Ovary (tissue), 3 donors: ENCODE measurements around the gene COG3.

Source experiments
- POLR2A ChIP-seq: fragments of 450-650 bp; IDR thresholded peaks from one replicate; pipeline ENCODE4 v1.6.1; 2017; ENCODE audit warnings: antibody characterized with exemption, mild to moderate bottlenecking, moderate library complexity
- TF ChIP-seq, protein P1 (sequence below), 3 donors: fragments of 450-650 bp in 2 of 3; fragments of 200-600 bp in 1 of 3; IDR thresholded peaks; one replicate each; pipeline versions ENCODE4 v1.5.1 to v1.8.0; 2016 to 2022; ENCODE audit warnings: antibody characterized with exemption in 3 of 3, mild to moderate bottlenecking in 1 of 3
- donor health status: DM: no; HTN: no; CAD: no.

- TF ChIP-seq, protein P1, sequence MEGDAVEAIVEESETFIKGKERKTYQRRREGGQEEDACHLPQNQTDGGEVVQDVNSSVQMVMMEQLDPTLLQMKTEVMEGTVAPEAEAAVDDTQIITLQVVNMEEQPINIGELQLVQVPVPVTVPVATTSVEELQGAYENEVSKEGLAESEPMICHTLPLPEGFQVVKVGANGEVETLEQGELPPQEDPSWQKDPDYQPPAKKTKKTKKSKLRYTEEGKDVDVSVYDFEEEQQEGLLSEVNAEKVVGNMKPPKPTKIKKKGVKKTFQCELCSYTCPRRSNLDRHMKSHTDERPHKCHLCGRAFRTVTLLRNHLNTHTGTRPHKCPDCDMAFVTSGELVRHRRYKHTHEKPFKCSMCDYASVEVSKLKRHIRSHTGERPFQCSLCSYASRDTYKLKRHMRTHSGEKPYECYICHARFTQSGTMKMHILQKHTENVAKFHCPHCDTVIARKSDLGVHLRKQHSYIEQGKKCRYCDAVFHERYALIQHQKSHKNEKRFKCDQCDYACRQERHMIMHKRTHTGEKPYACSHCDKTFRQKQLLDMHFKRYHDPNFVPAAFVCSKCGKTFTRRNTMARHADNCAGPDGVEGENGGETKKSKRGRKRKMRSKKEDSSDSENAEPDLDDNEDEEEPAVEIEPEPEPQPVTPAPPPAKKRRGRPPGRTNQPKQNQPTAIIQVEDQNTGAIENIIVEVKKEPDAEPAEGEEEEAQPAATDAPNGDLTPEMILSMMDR (IDR thresholded peaks at IDR 0.05), result no peak
- TF ChIP-seq POLR2A, result no peak
Measured at GRCh38 chr13:45527699-45528462, 63.1 kb downstream of the COG3 start.
